ENCODE measurements around the gene PTPRN2.

PTPRN2 gene

GRCh38 chr7:158007697-158008257 lies 579.8 kb downstream of the PTPRN2 start:
- Histone ChIP-seq H3K9ac (ENCODE audit: low read length) (no peak overlapping the region), H3K4me1 (ENCODE audit: control insufficient read depth, insufficient read depth, low read length) (peaks cover 36% of the 10 kb centered on the region), H3K9me3 (ENCODE audit: control insufficient read depth, insufficient read depth, low read depth, low read length) (peaks cover 4% of the 10 kb centered on the region; the same call in 1 of the 2 replicates), H3K4me3 (ENCODE audit: low read depth, low read length) (no peak overlapping the region), H3K36me3 (ENCODE audit: control insufficient read depth, insufficient read depth, low read length) (no peaks in the 10 kb centered on the region), H3K27ac (ENCODE audit: low read depth, low read length) (no peak overlapping the region), H3K27me3 (ENCODE audit: control insufficient read depth, insufficient read depth, low read length) (no peaks in the 10 kb centered on the region)

GRCh38 chr7:158006841-158007696 lies 580.6 kb downstream of the PTPRN2 start:
- no peaks in the 10 kb centered on the region for H3K36me3 ChIP-seq (ENCODE audit: control insufficient read depth, insufficient read depth, low read length)
- H3K9me3 ChIP-seq (ENCODE audit: control insufficient read depth, insufficient read depth, low read depth, low read length) = peaks cover 4% of the 10 kb centered on the region; the same call in 1 of the 2 replicates
- H3K27ac ChIP-seq (ENCODE audit: low read depth, low read length) = no peak overlapping the region
- no peak overlapping the region for H3K4me3 ChIP-seq (ENCODE audit: low read depth, low read length)
- H3K27me3 ChIP-seq (ENCODE audit: control insufficient read depth, insufficient read depth, low read length) = no peaks in the 10 kb centered on the region
- H3K9ac ChIP-seq (ENCODE audit: low read length) = no peak overlapping the region
- H3K4me1 ChIP-seq (ENCODE audit: control insufficient read depth, insufficient read depth, low read length) = peaks cover 36% of the 10 kb centered on the region

GRCh38 chr7:158005531-158005930 lies 582.1 kb downstream of the PTPRN2 start:
- H3K27ac ChIP-seq (ENCODE audit: low read depth, low read length) = no peak overlapping the region
- no peak overlapping the region for H3K9ac ChIP-seq (ENCODE audit: low read length)
- peaks cover 4% of the 10 kb centered on the region; the same call in 1 of the 2 replicates for H3K9me3 ChIP-seq (ENCODE audit: control insufficient read depth, insufficient read depth, low read depth, low read length)

GRCh38 chr7:158004123-158004490 lies 583.5 kb downstream of the PTPRN2 start:
- H3K9ac ChIP-seq (ENCODE audit: low read length) = no peak overlapping the region
- H3K27ac ChIP-seq (ENCODE audit: low read depth, low read length) = no peak overlapping the region
- H3K9me3 ChIP-seq (ENCODE audit: control insufficient read depth, insufficient read depth, low read depth, low read length) = peaks cover 4% of the 10 kb centered on the region; the same call in 1 of the 2 replicates
- no peak overlapping the region for H3K4me3 ChIP-seq (ENCODE audit: low read depth, low read length)
- H3K36me3 ChIP-seq (ENCODE audit: control insufficient read depth, insufficient read depth, low read length) = no peaks in the 10 kb centered on the region
- H3K4me1 ChIP-seq (ENCODE audit: control insufficient read depth, insufficient read depth, low read length) = peaks cover 24% of the 10 kb centered on the region
- H3K27me3 ChIP-seq (ENCODE audit: control insufficient read depth, insufficient read depth, low read length) = no peaks in the 10 kb centered on the region

More at GRCh38 chr7:158005531-158005930, 582.1 kb downstream of the PTPRN2 start:
- Histone ChIP-seq H3K4me1 (ENCODE audit: control insufficient read depth, insufficient read depth, low read length) (peaks cover 31% of the 10 kb centered on the region), H3K27me3 (ENCODE audit: control insufficient read depth, insufficient read depth, low read length) (no peaks in the 10 kb centered on the region), H3K4me3 (ENCODE audit: low read depth, low read length) (no peak overlapping the region), H3K36me3 (ENCODE audit: control insufficient read depth, insufficient read depth, low read length) (no peaks in the 10 kb centered on the region)

- Histone ChIP-seq H3K36me3 (ENCODE audit: control insufficient read depth, insufficient read depth, low read length) (no peaks in the 10 kb centered on the region), H3K27ac (ENCODE audit: low read depth, low read length) (no peak overlapping the region), H3K27me3 (ENCODE audit: control insufficient read depth, insufficient read depth, low read length) (no peaks in the 10 kb centered on the region), H3K4me3 (ENCODE audit: low read depth, low read length) (no peak overlapping the region), H3K4me1 (ENCODE audit: control insufficient read depth, insufficient read depth, low read length) (peaks cover 19% of the 10 kb centered on the region), H3K9ac (ENCODE audit: low read length) (no peak overlapping the region), H3K9me3 (ENCODE audit: control insufficient read depth, insufficient read depth, low read depth, low read length) (peaks cover 4% of the 10 kb centered on the region; the same call in 1 of the 2 replicates)
These were observed 584.0 kb downstream of the PTPRN2 start for GRCh38 chr7:158003441-158004122.

- Histone ChIP-seq H3K27ac (ENCODE audit: low read depth, low read length) (no peak overlapping the region), H3K9ac (ENCODE audit: low read length) (no peak overlapping the region), H3K4me3 (ENCODE audit: low read depth, low read length) (no peak overlapping the region), H3K27me3 (ENCODE audit: control insufficient read depth, insufficient read depth, low read length) (no peaks in the 10 kb centered on the region), H3K4me1 (ENCODE audit: control insufficient read depth, insufficient read depth, low read length) (peaks cover 9% of the 10 kb centered on the region; the same call in 1 of the 2 replicates), H3K9me3 (ENCODE audit: control insufficient read depth, insufficient read depth, low read depth, low read length) (peaks cover 4% of the 10 kb centered on the region; the same call in 1 of the 2 replicates), H3K36me3 (ENCODE audit: control insufficient read depth, insufficient read depth, low read length) (no peaks in the 10 kb centered on the region)
These were observed 585.0 kb downstream of the PTPRN2 start for GRCh38 chr7:158002486-158003080.

- Histone ChIP-seq H3K9ac (ENCODE audit: low read length) (no peak overlapping the region), H3K27ac (ENCODE audit: low read depth, low read length) (no peak overlapping the region), H3K9me3 (ENCODE audit: control insufficient read depth, insufficient read depth, low read depth, low read length) (no peaks in the 10 kb centered on the region; the same call in 1 of the 2 replicates), H3K4me3 (ENCODE audit: low read depth, low read length) (no peak overlapping the region), H3K36me3 (ENCODE audit: control insufficient read depth, insufficient read depth, low read length) (no peaks in the 10 kb centered on the region), H3K27me3 (ENCODE audit: control insufficient read depth, insufficient read depth, low read length) (no peaks in the 10 kb centered on the region), H3K4me1 (ENCODE audit: control insufficient read depth, insufficient read depth, low read length) (peaks cover 9% of the 10 kb centered on the region; the same call in 1 of the 2 replicates)
These were observed 585.9 kb downstream of the PTPRN2 start for GRCh38 chr7:158001621-158002320.

GRCh38 chr7:158001003-158001402 lies 586.6 kb downstream of the PTPRN2 start:
- peaks cover 9% of the 10 kb centered on the region; the same call in 1 of the 2 replicates for H3K4me1 ChIP-seq (ENCODE audit: control insufficient read depth, insufficient read depth, low read length)
- peaks cover 1% of the 10 kb centered on the region; the same call in 1 of the 2 replicates for H3K9me3 ChIP-seq (ENCODE audit: control insufficient read depth, insufficient read depth, low read depth, low read length)
- H3K36me3 ChIP-seq (ENCODE audit: control insufficient read depth, insufficient read depth, low read length) = no peaks in the 10 kb centered on the region
- H3K27me3 ChIP-seq (ENCODE audit: control insufficient read depth, insufficient read depth, low read length) = no peaks in the 10 kb centered on the region
- H3K27ac ChIP-seq (ENCODE audit: low read depth, low read length) = no peak overlapping the region
- no peak overlapping the region for H3K4me3 ChIP-seq (ENCODE audit: low read depth, low read length)
- H3K9ac ChIP-seq (ENCODE audit: low read length) = no peak overlapping the region

- H3K4me3 ChIP-seq (ENCODE audit: low read depth, low read length) = no peak overlapping the region
- no peaks in the 10 kb centered on the region for H3K36me3 ChIP-seq (ENCODE audit: control insufficient read depth, insufficient read depth, low read length)
- peaks cover 9% of the 10 kb centered on the region; the same call in 1 of the 2 replicates for H3K4me1 ChIP-seq (ENCODE audit: control insufficient read depth, insufficient read depth, low read length)
- no peak overlapping the region for H3K9ac ChIP-seq (ENCODE audit: low read length)
- H3K27me3 ChIP-seq (ENCODE audit: control insufficient read depth, insufficient read depth, low read length) = no peaks in the 10 kb centered on the region
- peaks cover 7% of the 10 kb centered on the region; the same call in 1 of the 2 replicates for H3K9me3 ChIP-seq (ENCODE audit: control insufficient read depth, insufficient read depth, low read depth, low read length)
- no peak overlapping the region for H3K27ac ChIP-seq (ENCODE audit: low read depth, low read length)
These were observed 587.5 kb downstream of the PTPRN2 start for GRCh38 chr7:158000160-158000559.

GRCh38 chr7:157998884-157999552 lies 588.6 kb downstream of the PTPRN2 start:
- Histone ChIP-seq H3K36me3 (ENCODE audit: control insufficient read depth, insufficient read depth, low read length) (no peaks in the 10 kb centered on the region), H3K9ac (ENCODE audit: low read length) (no peak overlapping the region), H3K27me3 (ENCODE audit: control insufficient read depth, insufficient read depth, low read length) (no peaks in the 10 kb centered on the region), H3K4me3 (ENCODE audit: low read depth, low read length) (no peak overlapping the region), H3K9me3 (ENCODE audit: control insufficient read depth, insufficient read depth, low read depth, low read length) (peaks cover 7% of the 10 kb centered on the region; the same call in 1 of the 2 replicates), H3K27ac (ENCODE audit: low read depth, low read length) (no peak overlapping the region), H3K4me1 (ENCODE audit: control insufficient read depth, insufficient read depth, low read length) (peaks cover 8% of the 10 kb centered on the region; the same call in 1 of the 2 replicates)
